DOHH2 (cell line): ENCODE data around the gene PMAIP1.

Experiments used
- EZH2phosphoT487 ChIP-seq: fragments of 200-600 bp; sonication (generic); IDR thresholded peaks from 2 replicates; pipeline ENCODE4 v1.6.1; 2017; ENCODE audit warnings: borderline replicate concordance, mild to moderate bottlenecking, antibody characterized with exemption, low read length, moderate library complexity, mixed read lengths
- TF ChIP-seq, protein P1 (sequence below): fragments of 200-600 bp; sonication (generic); IDR thresholded peaks from one replicate; pipeline ENCODE4 v1.5.1; 2014; ENCODE audit warnings: antibody characterized with exemption, mild to moderate bottlenecking, low read depth, low read length; ENCODE audit not compliant: poor library complexity, severe bottlenecking

DNA sequence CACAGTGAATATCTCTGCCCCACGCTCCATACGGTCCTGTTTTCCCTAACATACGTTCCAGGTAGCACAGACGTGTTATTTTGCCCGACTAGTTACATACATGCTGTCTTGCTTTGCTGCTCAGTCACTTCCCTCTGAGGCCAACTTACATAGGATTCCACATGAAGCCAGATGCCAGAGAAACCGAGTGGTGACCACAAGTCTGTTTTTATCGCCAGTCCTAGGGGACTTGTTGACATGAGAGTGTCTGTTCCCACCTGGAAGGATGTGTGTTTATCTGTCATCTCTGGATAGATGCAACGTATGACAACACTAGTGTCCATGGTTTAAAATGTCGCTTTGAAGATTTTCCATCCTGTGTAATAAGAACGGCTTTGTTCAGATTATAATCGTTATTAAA, 32.6 kb downstream of the PMAIP1 start:
- TF ChIP-seq, protein P1, sequence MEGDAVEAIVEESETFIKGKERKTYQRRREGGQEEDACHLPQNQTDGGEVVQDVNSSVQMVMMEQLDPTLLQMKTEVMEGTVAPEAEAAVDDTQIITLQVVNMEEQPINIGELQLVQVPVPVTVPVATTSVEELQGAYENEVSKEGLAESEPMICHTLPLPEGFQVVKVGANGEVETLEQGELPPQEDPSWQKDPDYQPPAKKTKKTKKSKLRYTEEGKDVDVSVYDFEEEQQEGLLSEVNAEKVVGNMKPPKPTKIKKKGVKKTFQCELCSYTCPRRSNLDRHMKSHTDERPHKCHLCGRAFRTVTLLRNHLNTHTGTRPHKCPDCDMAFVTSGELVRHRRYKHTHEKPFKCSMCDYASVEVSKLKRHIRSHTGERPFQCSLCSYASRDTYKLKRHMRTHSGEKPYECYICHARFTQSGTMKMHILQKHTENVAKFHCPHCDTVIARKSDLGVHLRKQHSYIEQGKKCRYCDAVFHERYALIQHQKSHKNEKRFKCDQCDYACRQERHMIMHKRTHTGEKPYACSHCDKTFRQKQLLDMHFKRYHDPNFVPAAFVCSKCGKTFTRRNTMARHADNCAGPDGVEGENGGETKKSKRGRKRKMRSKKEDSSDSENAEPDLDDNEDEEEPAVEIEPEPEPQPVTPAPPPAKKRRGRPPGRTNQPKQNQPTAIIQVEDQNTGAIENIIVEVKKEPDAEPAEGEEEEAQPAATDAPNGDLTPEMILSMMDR = no peak
- TF ChIP-seq EZH2phosphoT487 = no peak
